K562 (cell line): ENCODE data around the gene CTIF. TPM values are rescaled to one million over a fixed set of nuclear protein-coding genes. Genes with fewer than 3 reads are reported as not detected.

Source experiments
- ARID3A ChIP-seq: IDR thresholded peaks from 2 replicates; pipeline ENCODE4 v1.6.1; 2012; ENCODE audit warnings: low read depth, low read length, improper control_type of control experiment, borderline replicate concordance
- CC2D1A ChIP-seq: fragments of 450-650 bp; IDR thresholded peaks from 2 replicates; pipeline ENCODE4 v1.6.1; 2017; ENCODE audit warnings: mild to moderate bottlenecking
- E2F4 ChIP-seq: sonication (generic); formaldehyde crosslinking; IDR thresholded peaks from 2 replicates; pipeline ENCODE4 v1.8.0; 2022; ENCODE audit warnings: mild to moderate bottlenecking, low read depth, missing genetic modification reagents
- GABPA ChIP-seq: fragments of 200-800 bp; sonication (Bioruptor generic); conservative IDR thresholded peaks from 2 replicates; pipeline ENCODE4 v1.6.1; 2016; ENCODE audit warnings: low read depth, missing genetic modification characterization, missing compliant biosample characterization
- HCFC1 ChIP-seq: IDR thresholded peaks from 2 replicates; pipeline ENCODE4 v1.6.1; 2012; ENCODE audit warnings: low read depth, low read length, improper control_type of control experiment
- NR2C1 ChIP-seq, 2 experiments: fragments of 450-650 bp; IDR thresholded peaks; 2 replicates each; pipeline ENCODE4 v1.6.1; 2017; ENCODE audit warnings: mild to moderate bottlenecking in 2 of 2, antibody characterized with exemption in 1 of 2, inconsistent platforms in 1 of 2, missing compliant biosample characterization in 1 of 2, missing genetic modification characterization in 1 of 2
- POLR2AphosphoS5 ChIP-seq: IDR thresholded peaks from 2 replicates; pipeline ENCODE4 v1.6.1; 2011; ENCODE audit warnings: mild to moderate bottlenecking, low read depth, low read length, moderate library complexity; ENCODE audit not compliant: control insufficient read depth, insufficient read depth
- SIX5 ChIP-seq, 2 experiments: IDR thresholded peaks; 2 replicates each; pipeline ENCODE4 v1.6.1; 2011; ENCODE audit warnings: low read length in 2 of 2, borderline replicate concordance in 1 of 2, low read depth in 1 of 2, mild to moderate bottlenecking in 1 of 2, moderate library complexity in 1 of 2; ENCODE audit not compliant: insufficient read depth in 1 of 2
- SP1 ChIP-seq: sonication (generic); formaldehyde crosslinking; IDR thresholded peaks from 2 replicates; pipeline ENCODE4 v1.8.1; 2022; ENCODE audit warnings: mild to moderate bottlenecking, missing genetic modification reagents
- TAL1 ChIP-seq: fragments of 450-650 bp; IDR thresholded peaks from 2 replicates; pipeline ENCODE4 v1.6.1; 2016; ENCODE audit warnings: mild to moderate bottlenecking
- YY1 ChIP-seq, 3 experiments: IDR thresholded peaks; 2 replicates each; pipeline ENCODE4 v1.6.1; 2011; ENCODE audit warnings: low read length in 2 of 3, mild to moderate bottlenecking in 2 of 3, moderate library complexity in 2 of 3, borderline replicate concordance in 1 of 3, control low read depth in 1 of 3, low read depth in 1 of 3; ENCODE audit not compliant: insufficient read depth in 3 of 3, insufficient replicate concordance in 2 of 3, control insufficient read depth in 1 of 3, insufficient read length in 1 of 3; ENCODE audit errors: extremely low read depth in 1 of 3
- polyA plus RNA-seq, 8 experiments: library from polyadenylated mRNA; depleted of rRNA in 4 of 8; stranded (reverse) in 5 of 8; unstranded in 3 of 8; fragments of >200 nt; fragmentation: Nextera tagmentation in 2 of 8; fragmentation: Illumina TruSeq in 1 of 8; extraction: Ambion mirVana in 2 of 8; extraction: Trizol in 1 of 8; gene quantifications; 2 replicates each; pipeline versions ENCODE4 v1.2.1 to v1.2.3, GENCODE V29; 2011 to 2014; ENCODE audit warnings: inconsistent platforms in 1 of 8, missing spikeins in 1 of 8
- total RNA-seq, 7 experiments: library from RNA; depleted of rRNA in 6 of 7; stranded (reverse); fragments of >200 nt in 6 of 7; fragmentation: Illumina TruSeq in 2 of 7; extraction: Trizol in 2 of 7; gene quantifications; 2 replicates each; pipeline versions ENCODE4 v1.2.1 to v1.2.3, GENCODE V29; 2011 to 2021; ENCODE audit warnings: low replicate concordance in 1 of 7

The CTIF gene
- total and polyA plus RNA-seq, 9 of the 15 experiments (the other 6 are each of a cell fraction or from before 2014, with no cell fraction given), result 0.17 to 11.5 (median 2.2) TPM

- TF ChIP-seq SP1 (peak; percentile 42; the same call in 1 of the 2 replicates), SIX5 (IDR thresholded peaks at IDR 0.05; ENCODE audit: borderline replicate concordance in 1 of 2, insufficient read depth in 1 of 2, low read depth in 1 of 2, low read length in 2 of 2) (peak; percentile 68 to 70; a peak in 3 of 4 replicates), POLR2AphosphoS5 (no peak), YY1 (IDR thresholded peaks at IDR 0.05; ENCODE audit: borderline replicate concordance in 1 of 3, control insufficient read depth in 1 of 3, extremely low read depth in 1 of 3, insufficient read depth in 3 of 3, insufficient read length in 1 of 3, insufficient replicate concordance in 2 of 3, low read depth in 1 of 3, low read length in 2 of 3) (peak; percentile 63 to 95 (median 92)), GABPA (tag) (peak; percentile 41; the same call in 1 of the 2 replicates), NR2C1 (IDR thresholded peaks at IDR 0.05) (no peak), NR2C1 (tag; IDR thresholded peaks at IDR 0.05) (0 out of 2 replicates have a peak, but pooled peaks have one; percentile 27), HCFC1 (peak; percentile 92), CC2D1A (no peak), ARID3A (no peak), TAL1 (no peak), E2F4 (CRISPR knock-in tag) (no peak)
These were observed at the start of gene CTIF (continued) for GRCh38 chr18:48538531-48539405.
